GM12801 (cell line): ENCODE results near the gene PTPRCAP.

Experiments
- TF ChIP-seq, protein P1 (sequence below): IDR thresholded peaks from one replicate; pipeline ENCODE4 v1.5.1; 2011; ENCODE audit warnings: control low read depth; ENCODE audit not compliant: insufficient read length; ENCODE audit errors: extremely low read depth

PTPRCAP gene

DNA sequence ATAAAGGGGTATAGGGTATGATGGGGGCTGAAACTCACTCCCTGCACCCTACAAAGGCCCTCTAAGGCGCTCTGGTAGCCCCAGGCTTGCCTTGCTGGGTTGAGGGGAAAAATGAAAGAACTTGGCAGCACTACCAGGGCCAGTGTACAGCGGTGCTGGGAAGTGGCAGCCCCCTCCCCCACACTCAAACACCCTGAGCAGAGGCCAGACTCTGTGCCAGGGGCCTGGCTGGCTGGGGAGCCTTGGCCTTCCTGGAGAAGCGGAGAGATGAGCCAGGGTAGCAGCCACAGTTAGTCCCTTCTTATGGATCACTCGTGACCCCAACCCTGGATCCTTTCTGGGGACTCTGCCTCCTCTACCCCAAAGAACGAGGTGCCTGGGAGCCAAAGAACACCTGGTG, 28.9 kb upstream of the PTPRCAP start:
- TF ChIP-seq, protein P1, sequence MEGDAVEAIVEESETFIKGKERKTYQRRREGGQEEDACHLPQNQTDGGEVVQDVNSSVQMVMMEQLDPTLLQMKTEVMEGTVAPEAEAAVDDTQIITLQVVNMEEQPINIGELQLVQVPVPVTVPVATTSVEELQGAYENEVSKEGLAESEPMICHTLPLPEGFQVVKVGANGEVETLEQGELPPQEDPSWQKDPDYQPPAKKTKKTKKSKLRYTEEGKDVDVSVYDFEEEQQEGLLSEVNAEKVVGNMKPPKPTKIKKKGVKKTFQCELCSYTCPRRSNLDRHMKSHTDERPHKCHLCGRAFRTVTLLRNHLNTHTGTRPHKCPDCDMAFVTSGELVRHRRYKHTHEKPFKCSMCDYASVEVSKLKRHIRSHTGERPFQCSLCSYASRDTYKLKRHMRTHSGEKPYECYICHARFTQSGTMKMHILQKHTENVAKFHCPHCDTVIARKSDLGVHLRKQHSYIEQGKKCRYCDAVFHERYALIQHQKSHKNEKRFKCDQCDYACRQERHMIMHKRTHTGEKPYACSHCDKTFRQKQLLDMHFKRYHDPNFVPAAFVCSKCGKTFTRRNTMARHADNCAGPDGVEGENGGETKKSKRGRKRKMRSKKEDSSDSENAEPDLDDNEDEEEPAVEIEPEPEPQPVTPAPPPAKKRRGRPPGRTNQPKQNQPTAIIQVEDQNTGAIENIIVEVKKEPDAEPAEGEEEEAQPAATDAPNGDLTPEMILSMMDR, result no peak

DNA sequence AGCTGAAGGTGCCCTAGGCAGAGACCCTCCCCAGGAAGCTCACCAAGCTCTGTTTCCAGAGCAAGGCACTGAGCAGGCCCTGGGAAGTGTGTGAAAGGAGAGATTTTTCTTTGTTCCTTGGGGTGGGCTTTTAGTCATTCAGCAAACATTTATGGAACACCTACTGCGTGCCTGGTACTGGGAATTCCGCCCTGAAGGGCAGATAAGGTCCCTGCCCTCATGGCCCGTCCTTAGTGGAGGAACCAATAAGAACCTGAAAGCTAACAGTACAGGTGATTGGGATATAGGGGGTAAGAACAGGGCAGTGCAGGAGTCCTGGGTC, 27.7 kb upstream of the PTPRCAP start:
- TF ChIP-seq, protein P1, result no peak

DNA sequence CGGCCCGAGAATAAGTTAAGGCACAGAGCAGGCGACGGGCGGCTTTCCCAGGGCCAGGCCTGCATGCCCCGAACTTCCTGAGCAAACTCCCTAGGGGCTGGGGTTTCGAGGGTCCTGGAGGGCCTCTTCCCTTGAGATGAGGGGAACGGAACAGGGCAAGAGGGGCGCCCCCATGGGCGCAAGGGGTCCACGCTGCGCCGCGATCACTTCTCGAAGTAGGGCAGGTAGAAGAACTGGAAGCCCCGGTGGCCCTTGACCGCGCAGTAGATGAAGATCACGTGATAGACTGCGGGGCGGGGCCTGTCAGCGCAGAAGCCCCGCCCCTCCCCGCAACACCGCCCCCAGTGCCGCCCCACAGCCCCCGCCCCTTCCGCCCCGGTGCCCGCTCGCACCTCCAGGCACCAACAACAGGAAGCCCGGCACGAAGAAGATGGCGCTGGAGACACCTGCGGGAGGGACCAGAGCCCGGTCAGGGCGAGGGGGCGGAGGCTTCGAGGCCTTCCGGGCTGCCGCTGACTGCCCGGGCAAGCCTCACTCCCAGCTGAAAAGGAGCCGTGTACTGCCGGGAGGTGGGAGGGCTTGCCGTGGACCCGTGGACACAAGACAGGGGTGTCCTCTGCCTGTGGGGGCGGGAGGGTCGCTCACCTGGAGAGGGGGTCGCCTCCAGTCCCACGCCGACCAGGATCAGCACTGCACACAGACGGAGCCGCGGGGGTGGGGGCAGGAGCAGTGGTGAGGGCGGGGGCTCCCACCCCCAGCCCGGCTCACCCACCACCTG, 27.1 kb upstream of the PTPRCAP start:
- TF ChIP-seq, protein P1, result no peak

DNA sequence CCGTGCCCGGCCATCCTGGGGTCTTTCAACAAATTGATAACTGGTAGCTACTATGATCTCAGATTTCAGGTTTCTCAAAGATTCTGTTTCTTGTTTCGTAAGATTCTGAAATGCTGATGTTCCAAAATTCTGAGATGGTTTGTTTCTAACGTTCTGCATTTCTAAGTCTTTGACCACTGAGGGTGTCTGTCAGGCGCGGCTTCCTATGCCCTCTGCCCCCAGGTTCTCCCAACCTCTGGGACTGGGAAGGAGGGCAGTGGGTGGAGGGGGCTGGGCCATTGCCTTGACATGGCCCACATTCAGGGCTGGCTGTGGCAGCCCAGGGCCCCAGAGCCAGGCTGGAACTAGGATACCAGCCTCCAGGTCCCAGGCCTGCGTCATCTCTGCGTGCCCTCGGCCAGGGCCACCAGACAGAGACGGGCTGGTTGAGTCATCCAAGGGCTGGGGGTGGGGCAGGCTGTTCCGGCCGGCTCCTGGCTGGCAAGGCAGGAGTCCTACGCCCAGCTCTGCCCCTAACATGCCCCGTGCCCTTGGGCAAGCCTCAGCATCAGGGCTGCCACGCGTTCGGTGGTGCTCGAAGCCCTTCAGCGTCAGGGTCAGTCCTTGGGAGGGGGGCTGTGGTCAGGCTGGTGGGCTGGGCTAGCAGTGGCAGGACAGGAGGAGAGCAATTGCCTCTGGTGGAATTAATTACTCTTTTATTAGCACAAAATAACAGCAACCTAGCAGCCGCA, 26.4 kb upstream of the PTPRCAP start:
- TF ChIP-seq, protein P1, result no peak

DNA sequence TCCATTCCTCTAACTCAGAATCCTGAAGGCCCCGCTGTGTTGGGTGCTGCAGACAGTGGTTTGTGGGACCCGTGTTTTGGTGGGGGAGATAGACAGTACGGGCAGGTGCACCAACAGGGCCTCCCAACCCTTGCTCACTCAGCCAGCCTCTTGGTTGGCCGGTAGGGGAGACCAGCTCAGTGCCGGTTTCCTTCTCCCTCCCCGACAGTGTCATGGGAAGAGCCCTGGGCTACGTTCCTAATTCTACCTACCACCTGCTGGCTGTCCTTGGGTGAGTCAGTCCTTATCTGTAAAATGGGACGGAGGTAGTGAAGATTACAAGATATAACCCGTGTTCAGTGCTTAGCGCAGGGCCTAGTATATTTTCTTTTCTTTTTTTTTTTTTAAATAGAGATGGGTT, 25.7 kb upstream of the PTPRCAP start:
- TF ChIP-seq, protein P1, result no peak

DNA sequence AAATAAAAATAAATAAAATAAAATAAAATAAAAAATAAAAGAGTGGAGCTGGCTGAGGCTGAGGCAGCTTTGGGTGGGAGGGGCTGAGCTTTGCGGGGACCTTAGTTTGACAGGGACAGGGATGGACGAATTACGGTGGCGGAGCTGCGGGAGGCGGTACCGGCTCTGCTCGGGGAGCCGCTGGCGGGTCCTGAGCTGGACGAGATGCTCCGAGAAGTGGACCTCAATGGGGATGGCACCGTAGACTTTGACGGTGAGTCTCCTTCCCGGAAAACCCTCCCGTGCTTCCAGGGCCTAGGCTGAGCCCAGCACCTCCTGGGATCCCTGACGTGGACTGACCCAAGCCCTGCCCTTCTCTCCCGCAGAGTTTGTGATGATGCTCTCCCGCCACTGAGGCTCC, 20.8 kb upstream of the PTPRCAP start:
- TF ChIP-seq, protein P1, result no peak

DNA sequence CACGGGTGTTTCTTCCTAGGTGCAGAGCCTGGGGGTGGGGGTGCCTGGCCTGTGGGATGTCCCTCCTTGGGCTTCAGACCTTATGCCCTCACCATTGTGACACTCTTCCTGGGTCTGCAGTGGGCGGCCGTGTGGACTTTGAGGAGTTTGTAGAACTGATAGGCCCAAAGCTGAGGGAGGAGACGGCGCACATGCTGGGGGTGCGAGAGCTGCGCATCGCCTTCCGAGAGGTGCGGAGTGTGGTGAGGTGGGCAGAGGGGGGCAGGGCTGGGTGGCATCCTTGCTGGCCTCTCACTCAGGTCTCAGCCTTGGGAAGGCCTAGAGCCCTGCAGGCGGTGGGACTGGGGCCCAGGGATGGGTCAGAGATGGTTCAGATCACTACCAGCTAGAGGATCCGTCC, 20.0 kb upstream of the PTPRCAP start:
- TF ChIP-seq, protein P1, result no peak
